Measurements from ENCODE around the gene NDOR1.

Gene NDOR1

DNA sequence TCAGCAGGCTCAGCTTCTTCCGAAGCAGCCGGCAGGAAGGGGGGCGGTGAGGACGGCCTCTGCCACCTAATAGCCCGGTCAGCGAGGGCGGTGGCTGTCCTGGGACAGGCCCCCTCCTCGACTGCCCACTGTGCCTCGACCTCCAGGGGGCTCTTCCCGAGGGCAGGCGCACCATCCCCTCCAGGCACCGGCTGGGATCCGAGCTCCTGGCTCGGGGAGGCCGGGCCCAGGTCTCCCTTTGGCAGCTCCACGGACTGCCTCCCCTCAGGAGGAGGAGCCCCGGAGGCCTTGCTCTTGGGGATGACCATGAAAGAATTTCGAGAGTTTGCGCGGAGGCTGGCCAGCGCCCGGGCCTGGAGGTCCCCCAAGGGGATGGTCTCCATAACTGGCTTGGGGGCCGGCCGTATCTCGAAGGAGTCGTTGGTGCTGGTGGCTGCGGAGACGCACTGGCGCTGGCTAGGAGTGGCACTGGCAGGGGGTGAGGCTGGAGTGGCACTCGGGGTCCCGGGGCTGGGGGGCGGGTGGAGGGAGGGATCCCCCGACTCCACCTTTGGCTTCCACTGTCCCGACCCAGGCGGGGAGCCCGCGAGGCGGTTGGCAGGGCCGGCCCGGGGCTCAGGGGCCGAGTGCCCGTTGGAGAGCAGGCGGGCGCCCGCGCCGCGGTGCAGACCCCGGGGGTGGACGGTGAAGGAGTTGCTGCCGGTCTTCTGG, 5.9 kb upstream of the NDOR1 start:
- no peak for FAIRE-seq

- FAIRE-seq: peak; percentile 41
Observed at GRCh38 chr9:137200311-137201204, 4.9 kb upstream of the NDOR1 start, which contains the start of gene TPRN. TSS of gene TPRN (minus strand) at chr9:137200741. CDS start at chr9:137200711, 30 bp downstream.

- no peak for FAIRE-seq
Observed at GRCh38 chr9:137201205-137201868, 4.2 kb upstream of the NDOR1 start.

- FAIRE-seq: no peak
Observed at GRCh38 chr9:137202966-137203365, 2.5 kb upstream of the NDOR1 start.

GRCh38 chr9:137204731-137205125, 772 bp upstream of the NDOR1 start:
- FAIRE-seq: no peak

DNA sequence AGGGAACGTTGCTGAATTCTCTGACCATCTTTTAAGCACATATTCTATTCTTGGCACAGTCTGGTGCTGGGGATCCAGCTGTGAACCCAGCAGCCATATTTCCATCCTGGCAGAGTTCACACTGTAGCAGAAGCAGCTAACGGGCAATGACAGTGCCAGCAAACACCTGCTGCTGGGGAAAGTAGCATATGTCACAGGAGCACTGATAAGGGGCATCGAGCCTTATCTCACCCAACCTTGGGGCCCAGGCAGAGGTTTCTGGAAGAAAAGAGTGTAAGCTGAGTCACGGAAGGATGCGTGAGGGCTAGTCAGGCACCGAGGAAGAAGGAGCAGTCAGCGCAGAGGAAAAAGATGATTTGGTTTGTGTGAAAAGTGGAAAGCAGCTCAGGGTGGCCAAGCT, 1.1 kb downstream of the NDOR1 start:
- FAIRE-seq: no peak

DNA sequence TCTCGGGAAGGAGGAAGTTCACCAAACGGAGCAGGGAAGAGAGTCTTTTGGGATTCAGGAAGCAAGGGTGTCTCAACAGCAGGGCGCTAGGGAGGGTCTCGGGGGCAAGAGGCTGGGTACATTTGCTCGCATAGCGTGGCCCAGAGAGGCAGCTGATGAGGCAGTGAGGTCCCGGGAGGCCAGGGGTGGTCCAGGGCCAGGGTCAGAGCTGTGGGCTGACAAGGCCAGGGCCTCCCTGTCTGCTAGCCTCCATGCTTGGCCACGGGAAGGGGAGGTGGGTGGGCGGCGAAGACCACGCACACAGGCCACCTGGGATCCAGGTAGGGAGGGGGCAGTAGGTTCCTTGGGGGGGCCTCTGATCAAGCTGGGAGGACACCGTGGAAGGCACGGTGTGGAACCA, 6.0 kb downstream of the NDOR1 start:
- no peak for FAIRE-seq

DNA sequence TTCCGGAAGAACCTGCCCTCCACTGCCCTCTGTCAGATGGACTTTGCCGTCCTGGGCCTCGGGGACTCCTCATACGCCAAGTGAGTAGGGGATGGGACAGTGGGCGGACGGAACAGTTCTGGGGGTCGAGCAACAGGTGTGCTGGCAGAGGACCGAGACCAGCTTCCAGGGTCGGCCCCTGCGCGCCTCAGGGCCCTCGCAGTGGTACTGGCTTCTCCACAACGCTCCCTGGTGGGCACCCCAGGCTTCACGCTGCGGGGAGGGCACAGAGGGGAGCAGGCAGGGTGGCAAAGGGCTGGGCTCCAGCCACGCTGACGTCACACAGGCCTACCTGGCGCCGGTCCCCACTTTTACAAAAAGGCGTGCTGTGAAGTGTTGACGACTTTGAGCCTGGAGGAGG, 7.0 kb downstream of the NDOR1 start:
- no peak for FAIRE-seq

DNA sequence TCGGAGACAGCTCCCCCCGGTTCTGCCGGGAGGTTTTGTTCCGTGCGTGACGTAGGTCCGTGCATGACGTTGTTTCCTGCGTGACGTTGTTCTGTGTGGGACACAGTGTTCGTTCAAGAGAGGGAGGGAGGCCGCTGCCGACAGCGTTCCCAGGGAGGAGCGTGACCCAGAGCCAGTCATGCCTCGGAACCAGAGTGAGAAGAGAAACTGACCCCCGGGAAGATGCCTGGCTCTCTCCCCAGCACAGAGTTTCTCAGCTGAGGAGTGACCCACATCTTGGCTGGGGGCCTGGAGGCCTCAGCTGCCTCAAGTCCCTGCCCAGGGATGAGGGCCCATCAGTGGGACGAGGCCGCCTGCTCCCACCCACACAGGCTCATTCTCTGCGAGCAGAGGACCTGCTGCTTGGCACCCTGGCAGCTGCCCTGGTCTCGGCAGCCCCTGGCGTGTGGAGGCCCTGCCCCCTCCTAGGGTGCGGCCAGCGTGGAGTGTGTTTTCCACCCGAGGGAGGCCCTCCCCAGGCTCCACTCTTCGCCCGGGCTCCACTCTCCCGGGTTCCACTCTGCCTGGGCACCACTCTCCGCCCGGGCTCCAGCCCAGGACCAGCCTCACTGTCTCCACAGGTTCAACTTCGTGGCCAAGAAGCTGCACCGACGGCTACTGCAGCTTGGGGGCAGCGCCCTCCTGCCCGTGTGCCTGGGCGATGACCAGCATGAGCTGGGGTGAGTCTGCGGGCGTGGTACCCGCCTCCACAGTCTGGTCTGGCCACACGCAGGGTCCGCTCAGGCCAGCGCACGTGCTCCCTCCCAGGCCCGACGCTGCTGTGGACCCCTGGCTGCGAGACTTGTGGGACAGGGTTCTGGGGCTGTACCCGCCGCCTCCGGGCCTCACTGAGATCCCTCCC, 7.9 kb downstream of the NDOR1 start:
- no peak for FAIRE-seq

GRCh38 chr9:137214620-137215019, 9.1 kb downstream of the NDOR1 start:
- no peak for FAIRE-seq

DNA sequence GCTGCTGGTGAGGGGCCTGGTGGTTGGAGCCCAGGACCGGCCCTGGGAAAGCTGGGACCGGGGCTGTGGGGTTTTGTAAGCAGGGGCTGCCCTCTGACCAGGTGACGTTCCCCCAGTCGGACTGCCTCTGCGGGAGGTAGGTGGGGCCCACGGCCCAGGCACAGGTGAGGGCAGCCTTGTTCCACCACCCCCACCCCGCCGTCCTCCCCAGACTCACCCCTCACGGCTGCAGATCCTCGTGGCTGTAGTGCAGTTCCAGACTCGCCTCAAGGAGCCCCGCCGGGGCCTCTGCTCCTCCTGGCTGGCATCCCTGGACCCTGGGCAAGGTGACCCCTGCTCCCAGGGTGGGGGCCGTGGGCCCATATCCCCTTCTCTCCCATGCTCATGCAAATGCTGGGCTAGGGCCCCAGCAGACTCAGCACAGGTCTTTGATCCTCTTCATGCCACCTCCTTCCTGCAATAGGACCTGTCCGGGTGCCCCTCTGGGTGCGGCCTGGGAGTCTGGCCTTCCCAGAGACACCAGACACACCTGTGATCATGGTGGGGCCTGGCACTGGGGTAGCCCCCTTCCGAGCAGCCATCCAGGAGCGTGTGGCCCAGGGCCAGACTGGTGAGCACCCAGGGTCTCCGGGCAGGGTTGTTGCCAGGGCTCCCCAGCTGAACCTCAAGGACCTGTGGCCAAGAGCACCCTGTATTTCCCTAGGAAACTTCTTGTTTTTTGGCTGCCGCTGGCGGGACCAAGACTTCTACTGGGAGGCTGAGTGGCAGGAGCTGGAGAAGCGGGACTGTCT, 9.9 kb downstream of the NDOR1 start:
- no peak for FAIRE-seq

GRCh38 chr9:137216188-137216965, 10.9 kb downstream of the NDOR1 start:
- no peak for FAIRE-seq

GRCh38 chr9:137217276-137218211, 12.0 kb downstream of the NDOR1 start:
- no peak for FAIRE-seq

GRCh38 chr9:137218212-137218753, 12.8 kb downstream of the NDOR1 start:
- no peak for FAIRE-seq

- no peak for FAIRE-seq
Observed at GRCh38 chr9:137218754-137219271, 13.3 kb downstream of the NDOR1 start.

DNA sequence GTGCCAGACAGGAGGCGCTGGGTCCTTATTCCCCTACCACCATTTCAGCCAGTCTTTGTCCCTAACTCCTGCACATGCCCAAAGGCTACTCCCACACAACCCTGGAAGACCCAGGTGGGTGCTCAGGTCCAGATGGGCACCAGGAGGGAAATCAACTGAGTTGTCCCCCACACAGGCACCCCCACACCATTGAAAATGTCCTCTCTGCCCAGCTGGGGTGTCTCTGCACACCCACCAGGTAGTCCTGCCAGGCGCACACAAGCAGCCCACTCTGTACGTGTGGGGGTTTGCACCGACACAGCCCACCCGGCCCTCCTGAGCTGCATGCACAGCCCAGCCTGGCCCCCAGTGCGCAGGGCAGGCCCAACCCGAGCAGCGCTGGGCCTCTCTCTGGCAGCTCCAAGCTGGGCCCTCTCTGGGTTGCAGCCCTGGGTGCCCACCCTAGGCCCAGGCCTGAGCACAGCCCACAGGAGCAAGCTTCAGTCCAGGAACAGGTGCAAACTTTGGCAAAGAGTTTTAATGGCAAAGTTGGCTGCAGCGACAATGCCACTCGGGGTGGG, 14.3 kb downstream of the NDOR1 start:
- no peak for FAIRE-seq

DNA sequence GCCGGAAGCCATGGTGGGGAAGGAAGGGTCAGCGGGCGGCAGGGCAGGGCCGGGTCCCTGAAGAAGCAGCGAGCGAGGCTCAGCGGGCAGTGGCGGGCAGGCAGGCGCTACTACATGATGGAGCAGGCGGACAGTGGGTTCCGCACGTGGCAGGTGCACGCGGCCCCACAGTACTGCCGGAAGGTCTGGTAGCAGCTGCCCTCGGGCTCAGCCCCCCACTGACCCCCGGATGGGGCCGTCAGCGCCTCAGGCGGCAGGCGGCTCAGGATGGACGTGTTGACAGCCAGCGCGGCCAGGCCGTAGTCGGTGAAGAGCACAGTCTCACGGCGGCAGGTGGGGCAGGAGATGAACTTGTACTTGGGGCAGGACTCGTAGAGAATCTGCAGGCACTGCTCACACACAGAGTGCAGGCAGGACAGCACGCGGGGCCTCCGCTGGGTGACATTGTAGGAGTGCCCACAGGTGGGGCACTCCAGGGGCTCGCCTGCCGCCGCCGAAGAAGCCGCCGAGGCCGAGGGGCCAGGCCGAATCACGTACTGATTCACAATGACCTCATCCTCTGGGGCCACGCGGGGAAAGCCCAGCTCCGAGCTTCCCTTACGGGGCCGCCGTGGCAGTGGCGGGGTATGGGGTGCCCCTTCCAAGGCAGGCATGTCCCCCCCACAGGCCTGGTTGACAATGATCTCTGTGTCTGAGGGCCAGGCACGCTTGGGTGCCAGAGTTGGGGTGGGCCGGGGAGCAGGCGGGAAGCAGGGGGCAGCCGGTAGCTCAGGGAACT, 15.0 kb downstream of the NDOR1 start:
- FAIRE-seq: no peak

- no peak for FAIRE-seq
Observed at GRCh38 chr9:137221095-137221505, 15.6 kb downstream of the NDOR1 start.

All from colon (tissue), 2 donors.